ENCODE results near the gene ZMIZ2.

DNA sequence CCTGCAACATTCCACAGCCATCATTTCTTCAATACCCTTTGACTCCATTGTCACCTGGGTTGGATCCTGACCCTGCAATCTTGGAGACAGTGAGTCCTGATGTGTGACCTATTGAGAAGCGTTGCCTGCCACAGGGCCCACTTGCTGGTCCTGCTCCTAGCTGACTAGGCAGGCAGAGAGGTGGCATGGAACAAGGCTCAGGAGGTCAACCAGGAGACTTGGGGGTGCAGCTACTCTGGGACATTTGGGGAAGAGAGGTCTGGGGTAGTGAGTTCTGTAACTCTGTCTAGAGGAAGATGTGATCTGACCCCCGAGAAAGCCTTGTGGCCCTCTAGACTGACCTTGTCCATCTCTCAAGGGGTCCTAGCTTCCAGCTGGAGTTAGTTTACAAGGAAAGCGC, 1.8 kb downstream of the ZMIZ2 start:
- TF ChIP-seq, protein P1, sequence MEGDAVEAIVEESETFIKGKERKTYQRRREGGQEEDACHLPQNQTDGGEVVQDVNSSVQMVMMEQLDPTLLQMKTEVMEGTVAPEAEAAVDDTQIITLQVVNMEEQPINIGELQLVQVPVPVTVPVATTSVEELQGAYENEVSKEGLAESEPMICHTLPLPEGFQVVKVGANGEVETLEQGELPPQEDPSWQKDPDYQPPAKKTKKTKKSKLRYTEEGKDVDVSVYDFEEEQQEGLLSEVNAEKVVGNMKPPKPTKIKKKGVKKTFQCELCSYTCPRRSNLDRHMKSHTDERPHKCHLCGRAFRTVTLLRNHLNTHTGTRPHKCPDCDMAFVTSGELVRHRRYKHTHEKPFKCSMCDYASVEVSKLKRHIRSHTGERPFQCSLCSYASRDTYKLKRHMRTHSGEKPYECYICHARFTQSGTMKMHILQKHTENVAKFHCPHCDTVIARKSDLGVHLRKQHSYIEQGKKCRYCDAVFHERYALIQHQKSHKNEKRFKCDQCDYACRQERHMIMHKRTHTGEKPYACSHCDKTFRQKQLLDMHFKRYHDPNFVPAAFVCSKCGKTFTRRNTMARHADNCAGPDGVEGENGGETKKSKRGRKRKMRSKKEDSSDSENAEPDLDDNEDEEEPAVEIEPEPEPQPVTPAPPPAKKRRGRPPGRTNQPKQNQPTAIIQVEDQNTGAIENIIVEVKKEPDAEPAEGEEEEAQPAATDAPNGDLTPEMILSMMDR (conservative IDR thresholded peaks at IDR 0.05 in 1 of 2, IDR thresholded peaks at IDR 0.05 in 1 of 2; ENCODE audit: extremely low read depth in 1 of 2, insufficient read depth in 1 of 2, low read depth in 1 of 2, low read length in 2 of 2), result no peak
- TF ChIP-seq EZH2 (IDR thresholded peaks at IDR 0.05; ENCODE audit: borderline replicate concordance, low read length), result no peak
